H1 (cell line): Measurements from ENCODE around the gene HMCN2. TPM values are rescaled to one million over a fixed set of nuclear protein-coding genes. Genes with fewer than 3 reads are reported as not detected.

Experiments used
- CTCF ChIA-PET: fragments of 300-600 bp; sonication (Branson Sonifier 250); formaldehyde crosslinking; loops from one replicate; lab custom pipeline; 2021; ENCODE audit not compliant: partially characterized antibody; lab: Charles Lee
- POLR2A ChIA-PET: fragments of 300-600 bp; sonication (Branson Sonifier 250); formaldehyde crosslinking; loops from one replicate; lab custom pipeline; 2021; ENCODE audit warnings: inconsistent platforms; ENCODE audit not compliant: partially characterized antibody; lab: Charles Lee
- DNase-seq, 2 experiments: peaks; one replicate each; pipeline versions ENCODE4 v3.0.0 to v3.0.0-alpha.2; 2010 to 2022; ENCODE audit warnings: low spot score in 2 of 2, low read depth in 1 of 2, mixed read lengths in 1 of 2
- FAIRE-seq: peaks from 2 replicates; lab custom pipeline; 2011; peaks lifted over from hg19 to GRCh38; lab: Jason Lieb, UNC
- H2AFZ ChIP-seq: 2 replicates; pipeline ENCODE4 v1.8.1; 2012; ENCODE audit warnings: low read length, inconsistent platforms
- H2AK5ac ChIP-seq: 2 replicates; pipeline ENCODE4 v1.6.1; 2013; ENCODE audit warnings: low read depth, low read length
- H2BK120ac ChIP-seq: replicated peaks from 2 replicates; pipeline ENCODE3; 2013; ENCODE audit warnings: low read depth, low read length, inconsistent platforms
- H2BK12ac ChIP-seq: 2 replicates; pipeline ENCODE4 v1.6.1; 2013; ENCODE audit warnings: low read depth, low read length
- H2BK15ac ChIP-seq: 2 replicates; pipeline ENCODE4 v1.6.1; 2013; ENCODE audit warnings: low read length
- H2BK20ac ChIP-seq: 2 replicates; pipeline ENCODE4 v1.6.1; 2013; ENCODE audit warnings: low read length
- H2BK5ac ChIP-seq: 2 replicates; pipeline ENCODE4 v1.6.1; 2013; ENCODE audit warnings: low read depth, low read length
- H3K14ac ChIP-seq: 2 replicates; pipeline ENCODE4 v1.6.1; 2013; ENCODE audit warnings: inconsistent platforms; ENCODE audit not compliant: insufficient read length
- H3K18ac ChIP-seq: 2 replicates; pipeline ENCODE4 v1.6.1; 2013; ENCODE audit warnings: low read length; ENCODE audit errors: extremely low read depth
- H3K23ac ChIP-seq: 2 replicates; pipeline ENCODE4 v1.6.1; 2013; ENCODE audit warnings: inconsistent platforms; ENCODE audit not compliant: insufficient read length
- H3K23me2 ChIP-seq: 2 replicates; pipeline ENCODE4 v1.6.1; 2013; ENCODE audit warnings: low read depth, low read length
- H3K27ac ChIP-seq: 2 replicates; pipeline ENCODE4 v1.6.1; 2011; ENCODE audit warnings: low read depth, low read length, inconsistent platforms
- H3K27me3 ChIP-seq, 4 experiments: replicated peaks in 1 of 4; 1 replicate in 1 of 4; 2 replicates in 3 of 4; pipeline versions ENCODE4 v1.6.1 to v1.8.1; 2011 to 2013; ENCODE audit warnings: low read length in 3 of 4, mild to moderate bottlenecking in 3 of 4, inconsistent platforms in 2 of 4, mixed read lengths in 2 of 4, moderate library complexity in 1 of 4; ENCODE audit not compliant: control insufficient read depth in 3 of 4, insufficient read depth in 3 of 4; ENCODE audit errors: extremely low read depth in 1 of 4
- H3K36me3 ChIP-seq, 4 experiments: 2 replicates each; pipeline versions ENCODE4 v1.6.1 to v1.8.1; 2011 to 2013; ENCODE audit warnings: mild to moderate bottlenecking in 4 of 4, low read length in 3 of 4, moderate library complexity in 2 of 4, control low read depth in 1 of 4, inconsistent platforms in 1 of 4; ENCODE audit not compliant: insufficient read depth in 4 of 4, control insufficient read depth in 2 of 4
- H3K4ac ChIP-seq: replicated peaks from 2 replicates; pipeline ENCODE3; 2013; ENCODE audit warnings: low read length, low read depth, mixed read lengths, inconsistent platforms; ENCODE audit not compliant: insufficient read length
- H3K4me1 ChIP-seq, 4 experiments: replicated peaks in 1 of 4; 1 replicate in 1 of 4; 2 replicates in 3 of 4; pipeline versions ENCODE4 v1.6.1 to v1.8.1; 2011 to 2013; ENCODE audit warnings: low read length in 3 of 4, inconsistent platforms in 2 of 4, mixed read lengths in 1 of 4; ENCODE audit not compliant: insufficient read depth in 4 of 4, control insufficient read depth in 3 of 4
- H3K4me2 ChIP-seq, 2 experiments: 2 replicates each; pipeline versions ENCODE4 v1.6.1 to v1.8.1; 2011 to 2013; ENCODE audit warnings: low read depth in 2 of 2, low read length in 2 of 2, control low read depth in 1 of 2, inconsistent platforms in 1 of 2, mild to moderate bottlenecking in 1 of 2; ENCODE audit not compliant: insufficient read depth in 1 of 2
- H3K4me3 ChIP-seq, 4 experiments: fragments of 200-600, 300-600 bp in 1 of 4; sonication (generic), shearing (Covaris generic), sonication (Bioruptor Twin) in 1 of 4; 2 replicates each; pipeline versions ENCODE4 v1.5.1 to v1.8.1; 2011 to 2016; ENCODE audit warnings: low read length in 4 of 4, low read depth in 3 of 4, control low read depth in 2 of 4, inconsistent platforms in 2 of 4, mild to moderate bottlenecking in 2 of 4, mixed read lengths in 1 of 4, moderate library complexity in 1 of 4; ENCODE audit not compliant: insufficient read depth in 2 of 4; ENCODE audit errors: extremely low read depth in 1 of 4
- H3K56ac ChIP-seq: replicated peaks from 2 replicates; pipeline ENCODE3; 2013; ENCODE audit warnings: low read depth, mild to moderate bottlenecking, mixed read lengths, low read length, inconsistent platforms; ENCODE audit not compliant: insufficient read length
- H3K79me1 ChIP-seq: 2 replicates; pipeline ENCODE4 v1.6.1; 2013; ENCODE audit warnings: low read depth, low read length, control low read depth
- H3K79me2 ChIP-seq, 2 experiments: 2 replicates each; pipeline versions ENCODE4 v1.6.1 to v1.8.1; 2012 to 2013; ENCODE audit warnings: low read length in 2 of 2, mild to moderate bottlenecking in 2 of 2, inconsistent platforms in 1 of 2; ENCODE audit not compliant: insufficient read depth in 2 of 2, control insufficient read depth in 1 of 2
- H3K9ac ChIP-seq, 4 experiments: replicated peaks in 1 of 4; 1 replicate in 1 of 4; 2 replicates in 3 of 4; pipeline versions ENCODE4 v1.6.1 to v1.8.1; 2011 to 2013; ENCODE audit warnings: low read depth in 3 of 4, low read length in 3 of 4, control low read depth in 2 of 4, mild to moderate bottlenecking in 2 of 4, moderate library complexity in 2 of 4, inconsistent platforms in 1 of 4; ENCODE audit errors: extremely low read depth in 1 of 4
- H3K9me3 ChIP-seq, 2 experiments: 2 replicates each; pipeline versions ENCODE4 v1.6.1 to v1.8.1; 2012 to 2013; ENCODE audit warnings: mild to moderate bottlenecking in 2 of 2, moderate library complexity in 2 of 2, control low read depth in 1 of 2, inconsistent platforms in 1 of 2, low read depth in 1 of 2, low read length in 1 of 2, mixed read lengths in 1 of 2; ENCODE audit not compliant: insufficient read depth in 2 of 2
- H4K20me1 ChIP-seq, 2 experiments: replicated peaks in 1 of 2; 2 replicates each; pipeline versions ENCODE3 to v1.8.1; 2011 to 2013; ENCODE audit warnings: inconsistent platforms in 2 of 2, low read length in 2 of 2, mild to moderate bottlenecking in 1 of 2; ENCODE audit not compliant: insufficient read depth in 2 of 2, control insufficient read depth in 1 of 2
- H4K5ac ChIP-seq: 2 replicates; pipeline ENCODE4 v1.6.1; 2013; ENCODE audit warnings: low read length, low read depth, mixed read lengths, inconsistent platforms; ENCODE audit not compliant: insufficient read length
- H4K8ac ChIP-seq: 2 replicates; pipeline ENCODE4 v1.8.0; 2013; ENCODE audit warnings: mild to moderate bottlenecking, moderate library complexity, low read length, inconsistent platforms; ENCODE audit not compliant: insufficient read depth; ENCODE audit errors: extremely low read depth
- H4K91ac ChIP-seq: replicated peaks from 2 replicates; pipeline ENCODE3; 2013; ENCODE audit warnings: low read length, mixed read lengths, inconsistent platforms; ENCODE audit not compliant: insufficient read length
- ASH2L ChIP-seq: fragments of 200-600, 300-600 bp; sonication (generic); IDR thresholded peaks from one replicate; pipeline ENCODE4 v1.7.1; 2017; ENCODE audit warnings: low read length
- CBX5 ChIP-seq: fragments of 300-800, 300-1000 bp; sonication (generic); IDR thresholded peaks from 2 replicates; pipeline ENCODE4 v1.7.1; 2016; ENCODE audit warnings: antibody characterized with exemption, low read length, low read depth
- CREB1 ChIP-seq: IDR thresholded peaks from 2 replicates; pipeline ENCODE4 v1.6.1; 2012; ENCODE audit warnings: inconsistent platforms
- CTCF ChIP-seq, 3 experiments: IDR thresholded peaks; 1 replicate in 2 of 3; 2 replicates in 1 of 3; pipeline versions ENCODE4 v1.5.1 to v1.6.1; 2011; ENCODE audit warnings: low read length in 3 of 3, mild to moderate bottlenecking in 3 of 3, inconsistent platforms in 2 of 3, low read depth in 1 of 3, moderate library complexity in 1 of 3; ENCODE audit not compliant: insufficient read depth in 1 of 3; ENCODE audit errors: control extremely low read depth in 1 of 3
- HDAC6 ChIP-seq: IDR thresholded peaks from one replicate; pipeline ENCODE4 v1.7.1; 2012; ENCODE audit warnings: low read depth, mild to moderate bottlenecking, inconsistent platforms, low read length, moderate library complexity
- JUND ChIP-seq: IDR thresholded peaks from 2 replicates; pipeline ENCODE4 v1.6.1; 2011; ENCODE audit warnings: mild to moderate bottlenecking, improper control_type of control experiment, low read length
- PHF8 ChIP-seq: fragments of 200-600 bp; sonication (generic); conservative IDR thresholded peaks from 2 replicates; pipeline ENCODE4 v1.7.1; 2012; ENCODE audit warnings: low read depth, mild to moderate bottlenecking, inconsistent platforms, low read length, moderate library complexity
- POU5F1 ChIP-seq: IDR thresholded peaks from 2 replicates; pipeline ENCODE4 v1.6.1; 2011; ENCODE audit warnings: low read depth, mild to moderate bottlenecking, low read length, moderate library complexity
- SIN3A ChIP-seq, 2 experiments: IDR thresholded peaks in 1 of 2; conservative IDR thresholded peaks in 1 of 2; 2 replicates each; pipeline ENCODE4 v1.6.1; 2011 to 2012; ENCODE audit warnings: low read length in 2 of 2, improper control_type of control experiment in 1 of 2, low read depth in 1 of 2, mild to moderate bottlenecking in 1 of 2
- TBP ChIP-seq: IDR thresholded peaks from 2 replicates; pipeline ENCODE4 v1.6.1; 2011; ENCODE audit warnings: low read depth, low read length, improper control_type of control experiment
- USF2 ChIP-seq: IDR thresholded peaks from 2 replicates; pipeline ENCODE4 v1.6.1; 2011; ENCODE audit warnings: low read length, improper control_type of control experiment
- WGBS, 2 experiments: shearing (Covaris generic) in 1 of 2; methylation state at CpG; one replicate each; pipeline versions ENCODE4 v1.1.6 to v1.1.7; 2013 to 2015; ENCODE audit warnings: low lambda C conversion rate in 2 of 2, mixed read lengths in 2 of 2, inconsistent platforms in 1 of 2, low coverage in 1 of 2, missing lambda C conversion rate in 1 of 2; ENCODE audit not compliant: insufficient replicate concordance in 2 of 2, insufficient coverage in 1 of 2, insufficient read length in 1 of 2; ENCODE audit errors: extremely low coverage in 1 of 2, missing lambda C conversion rate in 1 of 2; 5-methylcytosine and 5-hydroxymethylcytosine counted together
- polyA plus RNA-seq, 7 experiments: library from polyadenylated mRNA; depleted of rRNA in 3 of 7; stranded (reverse) in 5 of 7; unstranded in 2 of 7; fragments of >200 nt in 5 of 7; fragments of 200-250 nt in 2 of 7; gene quantifications; 1 replicate in 5 of 7; 2 replicates in 1 of 7; 4 replicates in 1 of 7; pipeline versions ENCODE4 v1.2.1 to v1.2.3, GENCODE V29; 2011 to 2013; ENCODE audit warnings: missing spikeins in 2 of 7, mixed read lengths in 2 of 7
- total RNA-seq: library from RNA; stranded (reverse); fragmentation: NEBNext Ultra II Directional; extraction: Animal tissue kit (Norgen Biotek cat#: 25700); gene quantifications from 2 replicates; pipeline ENCODE4 v1.2.1, GENCODE V29; 2021

HMCN2 gene
- total and polyA plus RNA-seq, 2 of the 8 experiments (the other 6 are each of a cell fraction or from before 2014, with no cell fraction given) = 5.0 to 9.1 TPM

- Histone ChIP-seq H3K9ac (no peak overlapping the region), H4K20me1 (peaks cover 2 to 3% of the 10 kb centered on the region in 2 experiments), H2BK20ac (no peak overlapping the region), H4K8ac (no peak overlapping the region), H3K79me1 (no peaks in the 10 kb centered on the region), H3K4ac (no peak overlapping the region), H3K4me2 (no peak overlapping the region), H3K4me3 (no peak overlapping the region), H3K18ac (no peak overlapping the region), H2BK120ac (no peak overlapping the region), H3K79me2 (no peaks in the 10 kb centered on the region), H3K14ac (no peak overlapping the region), H2BK12ac (no peak overlapping the region), H3K4me1 (peaks cover 0 to 3% (median under 1%) of the 10 kb centered on the region in 4 experiments; a peak in 4 of 7 replicates), H3K9me3 (no peaks in the 10 kb centered on the region), H2AFZ (no peak overlapping the region), H2AK5ac (no peak overlapping the region), H3K23me2 (no peaks in the 10 kb centered on the region), H3K27ac (no peak overlapping the region), H3K27me3 (no peaks in the 10 kb centered on the region), H4K5ac (no peak overlapping the region), H3K23ac (no peak overlapping the region), H2BK15ac (no peak overlapping the region), H3K56ac (no peak overlapping the region), H4K91ac (no peak overlapping the region), H2BK5ac (no peak overlapping the region), H3K36me3 (peaks cover 0 to 17% (median 3%) of the 10 kb centered on the region in 4 experiments; a peak in 3 of 8 replicates)
- 98% methylated on average over 15 of the region's 19 CpGs; no CpG with 5 or more reads in 1 of the 2 experiments for WGBS, 2 experiments
- CTCF ChIA-PET = interaction anchor here (1.6 to 13.0 kb wide), 4 partner anchors 9 to 201 kb away, joined by 3 to 136 read pairs (median 14); no protein-coding TSS in a partner anchor
- POLR2A ChIA-PET = no interaction called here
- FAIRE-seq (no peak), DNase-seq (no peak)
- TF ChIP-seq CREB1 (no peak), HDAC6 (no peak), ASH2L (no peak), PHF8 (no peak), TBP (no peak), CBX5 (no peak), JUND (no peak), POU5F1 (no peak), SIN3A (conservative IDR thresholded peaks at IDR 0.05 in 1 of 2, IDR thresholded peaks at IDR 0.05 in 1 of 2; ENCODE audit: low read depth in 1 of 2, low read length in 2 of 2) (no peak), CTCF (IDR thresholded peaks at IDR 0.05; ENCODE audit: control extremely low read depth in 1 of 3, insufficient read depth in 1 of 3, low read depth in 1 of 3, low read length in 3 of 3) (no peak), USF2 (no peak)
Observed at GRCh38 chr9:130479587-130479986, 214.0 kb downstream of the HMCN2 start.
